HEK293 (cell line): Measurements from ENCODE around the gene CHST3.

Source experiments
- BCL11A ChIP-seq: fragments of 450-650 bp; formaldehyde crosslinking; IDR thresholded peaks from 2 replicates; pipeline ENCODE4 v1.5.1; 2016; ENCODE audit warnings: low read depth, missing biosample characterization, missing genetic modification characterization
- GLI2 ChIP-seq: fragments of 450-650 bp; formaldehyde crosslinking; IDR thresholded peaks from 2 replicates; pipeline ENCODE4; 2017; ENCODE audit warnings: missing biosample characterization, missing genetic modification characterization, low read depth, borderline replicate concordance
- KLF8 ChIP-seq: fragments of 450-650 bp; formaldehyde crosslinking; IDR thresholded peaks from 2 replicates; pipeline ENCODE4 v1.5.1; 2016; ENCODE audit warnings: missing biosample characterization, missing genetic modification characterization
- PBX3 ChIP-seq: sonication (generic); formaldehyde crosslinking; IDR thresholded peaks from 2 replicates; pipeline ENCODE4 v1.8.1; 2022; ENCODE audit warnings: mild to moderate bottlenecking, moderate library complexity, missing genetic modification reagents
- PRDM6 ChIP-seq: fragments of 450-650 bp; formaldehyde crosslinking; IDR thresholded peaks from 2 replicates; pipeline ENCODE4 v1.5.1; 2017; ENCODE audit warnings: missing biosample characterization, missing genetic modification characterization
- SCRT2 ChIP-seq: fragments of 450-650 bp; formaldehyde crosslinking; IDR thresholded peaks from 2 replicates; pipeline ENCODE4 v1.5.1; 2016; ENCODE audit warnings: missing biosample characterization, missing genetic modification characterization
- ZBTB8A ChIP-seq: fragments of 450-650 bp; formaldehyde crosslinking; IDR thresholded peaks from 2 replicates; pipeline ENCODE4 v1.5.1; 2016; ENCODE audit warnings: missing biosample characterization, missing genetic modification characterization
- ZFP3 ChIP-seq: fragments of 450-650 bp; formaldehyde crosslinking; IDR thresholded peaks from 2 replicates; pipeline ENCODE4 v1.5.1; 2016; ENCODE audit warnings: low read depth, missing biosample characterization, missing genetic modification characterization
- ZFP69B ChIP-seq: fragments of 450-650 bp; formaldehyde crosslinking; IDR thresholded peaks from 2 replicates; pipeline ENCODE4 v1.5.1; 2016; ENCODE audit warnings: missing biosample characterization, missing genetic modification characterization
- ZIC2 ChIP-seq: fragments of 450-650 bp; formaldehyde crosslinking; IDR thresholded peaks from 2 replicates; pipeline ENCODE4 v1.5.1; 2016; ENCODE audit warnings: missing biosample characterization, missing genetic modification characterization
- ZNF112 ChIP-seq: fragments of 450-650 bp; formaldehyde crosslinking; IDR thresholded peaks from 2 replicates; pipeline ENCODE4 v1.5.0; 2017; ENCODE audit warnings: missing biosample characterization, missing genetic modification characterization
- ZNF175 ChIP-seq: fragments of 450-650 bp; formaldehyde crosslinking; IDR thresholded peaks from 2 replicates; pipeline ENCODE4 v1.5.1; 2016; ENCODE audit warnings: missing biosample characterization, missing genetic modification characterization
- ZNF202 ChIP-seq: fragments of 450-650 bp; formaldehyde crosslinking; IDR thresholded peaks from 2 replicates; pipeline ENCODE4 v1.5.1; 2016; ENCODE audit warnings: missing biosample characterization, missing genetic modification characterization, borderline replicate concordance
- ZNF274 ChIP-seq, 2 experiments: fragments of 200-500 bp in 1 of 2; fragments of 450-650 bp in 1 of 2; sonication (Bioruptor generic) in 1 of 2; formaldehyde crosslinking in 1 of 2; IDR thresholded peaks; 2 replicates each; pipeline versions ENCODE4 v1.5.1 to v1.6.1; 2014 to 2016; ENCODE audit warnings: borderline replicate concordance in 1 of 2, inconsistent platforms in 1 of 2, low read length in 1 of 2, missing biosample characterization in 1 of 2, missing genetic modification characterization in 1 of 2
- ZNF324 ChIP-seq: fragments of 450-650 bp; formaldehyde crosslinking; IDR thresholded peaks from 2 replicates; pipeline ENCODE4 v1.5.1; 2016; ENCODE audit warnings: missing biosample characterization, missing genetic modification characterization
- ZNF366 ChIP-seq: fragments of 450-650 bp; formaldehyde crosslinking; conservative IDR thresholded peaks from 2 replicates; pipeline ENCODE4 v1.5.1; 2016; ENCODE audit warnings: missing biosample characterization, missing genetic modification characterization
- ZNF391 ChIP-seq: fragments of 450-650 bp; formaldehyde crosslinking; IDR thresholded peaks from 2 replicates; pipeline ENCODE4 v1.5.1; 2016; ENCODE audit warnings: low read depth, missing biosample characterization, missing genetic modification characterization, borderline replicate concordance
- ZNF394 ChIP-seq: fragments of 450-650 bp; formaldehyde crosslinking; IDR thresholded peaks from 2 replicates; pipeline ENCODE4 v1.5.1; 2016; ENCODE audit warnings: missing biosample characterization, missing genetic modification characterization, mild to moderate bottlenecking, moderate library complexity, borderline replicate concordance
- ZNF48 ChIP-seq: fragments of 450-650 bp; formaldehyde crosslinking; IDR thresholded peaks from 2 replicates; pipeline ENCODE4 v1.5.1; 2016; ENCODE audit warnings: missing biosample characterization, missing genetic modification characterization
- ZNF560 ChIP-seq: fragments of 450-650 bp; formaldehyde crosslinking; IDR thresholded peaks from 2 replicates; pipeline ENCODE4 v1.5.1; 2017; ENCODE audit warnings: missing biosample characterization, missing genetic modification characterization, borderline replicate concordance
- ZNF561 ChIP-seq: fragments of 450-650 bp; IDR thresholded peaks from 2 replicates; pipeline ENCODE4 v1.5.1; 2018; ENCODE audit warnings: missing biosample characterization, missing genetic modification characterization, borderline replicate concordance
- ZNF600 ChIP-seq: fragments of 450-650 bp; formaldehyde crosslinking; IDR thresholded peaks from 2 replicates; pipeline ENCODE4 v1.5.1; 2016; ENCODE audit warnings: missing biosample characterization, missing genetic modification characterization
- ZNF624 ChIP-seq: fragments of 450-650 bp; formaldehyde crosslinking; IDR thresholded peaks from 2 replicates; pipeline ENCODE4 v1.5.1; 2017; ENCODE audit warnings: missing biosample characterization, missing genetic modification characterization
- ZNF658 ChIP-seq: fragments of 450-650 bp; formaldehyde crosslinking; IDR thresholded peaks from 2 replicates; pipeline ENCODE4; 2016; ENCODE audit warnings: missing biosample characterization, missing genetic modification characterization
- ZNF76 ChIP-seq: fragments of 450-650 bp; formaldehyde crosslinking; IDR thresholded peaks from 2 replicates; pipeline ENCODE4; 2016; ENCODE audit warnings: low read depth, missing biosample characterization, missing genetic modification characterization, borderline replicate concordance
- ZNF792 ChIP-seq: fragments of 450-650 bp; formaldehyde crosslinking; IDR thresholded peaks from 2 replicates; pipeline ENCODE4 v1.5.1; 2016; ENCODE audit warnings: missing biosample characterization, missing genetic modification characterization
- ZNF843 ChIP-seq: fragments of 450-650 bp; formaldehyde crosslinking; IDR thresholded peaks from 2 replicates; pipeline ENCODE4 v1.5.1; 2016; ENCODE audit warnings: missing biosample characterization, missing genetic modification characterization
- TF ChIP-seq, protein P1 (sequence below): fragments of 450-650 bp; formaldehyde crosslinking; IDR thresholded peaks from 2 replicates; pipeline ENCODE4 v1.5.1; 2016; ENCODE audit warnings: missing biosample characterization, missing genetic modification characterization
- TF ChIP-seq, protein P2 (sequence below): fragments of 450-650 bp; formaldehyde crosslinking; IDR thresholded peaks from 2 replicates; pipeline ENCODE4 v1.5.1; 2016; ENCODE audit warnings: missing biosample characterization, missing genetic modification characterization
- TF ChIP-seq, protein P3 (sequence below): fragments of 450-650 bp; formaldehyde crosslinking; IDR thresholded peaks from 2 replicates; pipeline ENCODE4 v1.5.1; 2016; ENCODE audit warnings: missing biosample characterization, missing genetic modification characterization, borderline replicate concordance

CHST3 gene

GRCh38 chr10:71964743-71965515 is 734 bp downstream of the CHST3 start (continued):
- TF ChIP-seq PRDM6 (tag by site-specific recombination) (no peak), ZNF202 (tag by site-specific recombination) (no peak), ZNF48 (tag by site-specific recombination) (no peak), ZNF324 (tag by site-specific recombination) (peak; percentile 22; the same call in 1 of the 2 replicates), ZNF112 (tag by site-specific recombination) (no peak), ZNF394 (tag by site-specific recombination) (no peak; the same call in 1 of the 2 replicates), ZFP3 (tag by site-specific recombination) (no peak), ZNF792 (tag by site-specific recombination) (no peak), PBX3 (0 out of 2 replicates have a peak, but pooled peaks have one; percentile 37), ZNF76 (tag by site-specific recombination) (peak; percentile 15; the same call in 1 of the 2 replicates), ZNF624 (tag by site-specific recombination) (no peak), ZNF274 (IDR thresholded peaks at IDR 0.05; ENCODE audit: low read length) (no peak), ZNF274 (tag by site-specific recombination; IDR thresholded peaks at IDR 0.05; ENCODE audit: borderline replicate concordance) (no peak), BCL11A (tag by site-specific recombination) (no peak), ZBTB8A (tag by site-specific recombination) (no peak; the same call in 1 of the 2 replicates), ZNF391 (tag by site-specific recombination) (peak; percentile 64; the same call in 1 of the 2 replicates), ZNF843 (0 out of 2 replicates have a peak, but pooled peaks have one; percentile 14), ZFP69B (tag by site-specific recombination) (no peak), KLF8 (tag by site-specific recombination) (peak; percentile 52; the same call in 1 of the 2 replicates), GLI2 (no peak), ZNF175 (tag by site-specific recombination) (no peak), ZNF561 (tag by site-specific recombination) (no peak), ZIC2 (no peak; the same call in 1 of the 2 replicates), ZNF658 (no peak), ZNF366 (peak; percentile 44; the same call in 1 of the 2 replicates), ZNF600 (no peak; the same call in 1 of the 2 replicates), ZNF560 (tag by site-specific recombination) (no peak), SCRT2 (no peak)
- TF ChIP-seq, protein P1, sequence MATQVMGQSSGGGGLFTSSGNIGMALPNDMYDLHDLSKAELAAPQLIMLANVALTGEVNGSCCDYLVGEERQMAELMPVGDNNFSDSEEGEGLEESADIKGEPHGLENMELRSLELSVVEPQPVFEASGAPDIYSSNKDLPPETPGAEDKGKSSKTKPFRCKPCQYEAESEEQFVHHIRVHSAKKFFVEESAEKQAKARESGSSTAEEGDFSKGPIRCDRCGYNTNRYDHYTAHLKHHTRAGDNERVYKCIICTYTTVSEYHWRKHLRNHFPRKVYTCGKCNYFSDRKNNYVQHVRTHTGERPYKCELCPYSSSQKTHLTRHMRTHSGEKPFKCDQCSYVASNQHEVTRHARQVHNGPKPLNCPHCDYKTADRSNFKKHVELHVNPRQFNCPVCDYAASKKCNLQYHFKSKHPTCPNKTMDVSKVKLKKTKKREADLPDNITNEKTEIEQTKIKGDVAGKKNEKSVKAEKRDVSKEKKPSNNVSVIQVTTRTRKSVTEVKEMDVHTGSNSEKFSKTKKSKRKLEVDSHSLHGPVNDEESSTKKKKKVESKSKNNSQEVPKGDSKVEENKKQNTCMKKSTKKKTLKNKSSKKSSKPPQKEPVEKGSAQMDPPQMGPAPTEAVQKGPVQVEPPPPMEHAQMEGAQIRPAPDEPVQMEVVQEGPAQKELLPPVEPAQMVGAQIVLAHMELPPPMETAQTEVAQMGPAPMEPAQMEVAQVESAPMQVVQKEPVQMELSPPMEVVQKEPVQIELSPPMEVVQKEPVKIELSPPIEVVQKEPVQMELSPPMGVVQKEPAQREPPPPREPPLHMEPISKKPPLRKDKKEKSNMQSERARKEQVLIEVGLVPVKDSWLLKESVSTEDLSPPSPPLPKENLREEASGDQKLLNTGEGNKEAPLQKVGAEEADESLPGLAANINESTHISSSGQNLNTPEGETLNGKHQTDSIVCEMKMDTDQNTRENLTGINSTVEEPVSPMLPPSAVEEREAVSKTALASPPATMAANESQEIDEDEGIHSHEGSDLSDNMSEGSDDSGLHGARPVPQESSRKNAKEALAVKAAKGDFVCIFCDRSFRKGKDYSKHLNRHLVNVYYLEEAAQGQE: no peak
- TF ChIP-seq, protein P2, sequence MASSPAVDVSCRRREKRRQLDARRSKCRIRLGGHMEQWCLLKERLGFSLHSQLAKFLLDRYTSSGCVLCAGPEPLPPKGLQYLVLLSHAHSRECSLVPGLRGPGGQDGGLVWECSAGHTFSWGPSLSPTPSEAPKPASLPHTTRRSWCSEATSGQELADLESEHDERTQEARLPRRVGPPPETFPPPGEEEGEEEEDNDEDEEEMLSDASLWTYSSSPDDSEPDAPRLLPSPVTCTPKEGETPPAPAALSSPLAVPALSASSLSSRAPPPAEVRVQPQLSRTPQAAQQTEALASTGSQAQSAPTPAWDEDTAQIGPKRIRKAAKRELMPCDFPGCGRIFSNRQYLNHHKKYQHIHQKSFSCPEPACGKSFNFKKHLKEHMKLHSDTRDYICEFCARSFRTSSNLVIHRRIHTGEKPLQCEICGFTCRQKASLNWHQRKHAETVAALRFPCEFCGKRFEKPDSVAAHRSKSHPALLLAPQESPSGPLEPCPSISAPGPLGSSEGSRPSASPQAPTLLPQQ: peak; percentile 21; the same call in 1 of the 2 replicates
- TF ChIP-seq, protein P3, sequence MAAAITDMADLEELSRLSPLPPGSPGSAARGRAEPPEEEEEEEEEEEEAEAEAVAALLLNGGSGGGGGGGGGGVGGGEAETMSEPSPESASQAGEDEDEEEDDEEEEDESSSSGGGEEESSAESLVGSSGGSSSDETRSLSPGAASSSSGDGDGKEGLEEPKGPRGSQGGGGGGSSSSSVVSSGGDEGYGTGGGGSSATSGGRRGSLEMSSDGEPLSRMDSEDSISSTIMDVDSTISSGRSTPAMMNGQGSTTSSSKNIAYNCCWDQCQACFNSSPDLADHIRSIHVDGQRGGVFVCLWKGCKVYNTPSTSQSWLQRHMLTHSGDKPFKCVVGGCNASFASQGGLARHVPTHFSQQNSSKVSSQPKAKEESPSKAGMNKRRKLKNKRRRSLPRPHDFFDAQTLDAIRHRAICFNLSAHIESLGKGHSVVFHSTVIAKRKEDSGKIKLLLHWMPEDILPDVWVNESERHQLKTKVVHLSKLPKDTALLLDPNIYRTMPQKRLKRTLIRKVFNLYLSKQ (tag by site-specific recombination): no peak
